Body of pancreas (tissue), 4 donors: ENCODE measurements around the gene RPUSD1.

Experiments
- CTCF ChIP-seq, 7 experiments: fragments of 450-650 bp in 4 of 7; fragments of 200-600 bp in 3 of 7; sonication (generic) in 3 of 7; IDR thresholded peaks; one replicate each; pipeline ENCODE4 v1.5.1; 2016 to 2019; ENCODE audit warnings: antibody characterized with exemption in 7 of 7
- POLR2A ChIP-seq, 3 donors: fragments of 450-650 bp; IDR thresholded peaks; one replicate each; pipeline ENCODE4 v1.6.1; 2016; ENCODE audit warnings: antibody characterized with exemption in 3 of 3, mild to moderate bottlenecking in 2 of 3

GRCh38 chr16:835373-835772 lies 47.2 kb upstream of the RPUSD1 start:
- no peak for TF ChIP-seq POLR2A (IDR thresholded peaks at IDR 0.05)
- no peak for TF ChIP-seq CTCF (IDR thresholded peaks at IDR 0.05)
